Measurements from ENCODE around the gene TC2N.
A peak's percentile ranks its signal among the peaks of the same experiment; 100 is the strongest.

TC2N gene

GRCh38 chr14:91786188-91786587, 81.1 kb downstream of the TC2N start:
- no peak overlapping the region for H3K9ac ChIP-seq (ENCODE audit: low read depth, low read length)
- TF ChIP-seq, protein P1, sequence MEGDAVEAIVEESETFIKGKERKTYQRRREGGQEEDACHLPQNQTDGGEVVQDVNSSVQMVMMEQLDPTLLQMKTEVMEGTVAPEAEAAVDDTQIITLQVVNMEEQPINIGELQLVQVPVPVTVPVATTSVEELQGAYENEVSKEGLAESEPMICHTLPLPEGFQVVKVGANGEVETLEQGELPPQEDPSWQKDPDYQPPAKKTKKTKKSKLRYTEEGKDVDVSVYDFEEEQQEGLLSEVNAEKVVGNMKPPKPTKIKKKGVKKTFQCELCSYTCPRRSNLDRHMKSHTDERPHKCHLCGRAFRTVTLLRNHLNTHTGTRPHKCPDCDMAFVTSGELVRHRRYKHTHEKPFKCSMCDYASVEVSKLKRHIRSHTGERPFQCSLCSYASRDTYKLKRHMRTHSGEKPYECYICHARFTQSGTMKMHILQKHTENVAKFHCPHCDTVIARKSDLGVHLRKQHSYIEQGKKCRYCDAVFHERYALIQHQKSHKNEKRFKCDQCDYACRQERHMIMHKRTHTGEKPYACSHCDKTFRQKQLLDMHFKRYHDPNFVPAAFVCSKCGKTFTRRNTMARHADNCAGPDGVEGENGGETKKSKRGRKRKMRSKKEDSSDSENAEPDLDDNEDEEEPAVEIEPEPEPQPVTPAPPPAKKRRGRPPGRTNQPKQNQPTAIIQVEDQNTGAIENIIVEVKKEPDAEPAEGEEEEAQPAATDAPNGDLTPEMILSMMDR (IDR thresholded peaks at IDR 0.05; ENCODE audit: borderline replicate concordance, extremely low read depth, low read length, poor library complexity, severe bottlenecking): no peak
- no peak for TF ChIP-seq EZH2 (IDR thresholded peaks at IDR 0.05; ENCODE audit: borderline replicate concordance, low read depth, low read length, severe bottlenecking)
- no peak for ATAC-seq (ENCODE audit: insufficient read depth, low read depth)

DNA sequence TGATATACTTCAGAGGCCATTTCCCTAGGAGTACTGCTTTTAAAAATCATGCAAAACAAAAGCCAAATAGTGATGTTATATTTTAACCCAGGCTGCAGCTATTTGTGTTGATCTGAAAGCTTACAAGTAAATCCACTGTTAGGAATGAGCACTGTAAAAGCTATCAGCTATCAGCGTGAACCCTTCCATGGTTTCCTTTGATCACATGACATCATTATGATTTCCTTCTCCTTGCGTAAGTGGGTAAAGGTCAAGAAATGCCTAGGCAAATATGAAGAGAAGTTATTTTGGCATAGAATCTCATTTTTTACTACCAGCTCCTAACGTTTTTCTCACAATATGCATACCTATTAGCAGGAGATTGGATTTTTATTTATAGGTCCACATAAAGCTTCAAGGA, 86.9 kb downstream of the TC2N start:
- Histone ChIP-seq H2AFZ (ENCODE audit: low read depth, low read length) (peak overlapping the region; percentile 19; the same call in 1 of the 2 replicates), H3K79me2 (ENCODE audit: insufficient read depth, low read length) (no peaks in the 10 kb centered on the region), H3K4me1 (ENCODE audit: insufficient read depth, low read length) (0 out of 2 replicates have a peak, but pooled peaks cover 6% of the 10 kb centered on the region), H3K27ac (ENCODE audit: low read length) (no peak overlapping the region), H3K36me3 (ENCODE audit: insufficient read depth, low read length) (no peaks in the 10 kb centered on the region), H4K20me1 (ENCODE audit: insufficient read depth, low read length) (no peaks in the 10 kb centered on the region), H3K4me2 (ENCODE audit: insufficient read depth, low read length) (no peak overlapping the region), H3K9me3 (ENCODE audit: insufficient read depth, low read length, severe bottlenecking) (no peaks in the 10 kb centered on the region), H3K9ac (ENCODE audit: low read depth, low read length) (no peak overlapping the region), H3K27me3 (ENCODE audit: insufficient read depth, low read length, poor library complexity) (no peaks in the 10 kb centered on the region), H3K4me3 (ENCODE audit: low read depth in 1 of 2, low read length in 2 of 2) (no peak overlapping the region)
- DNase-seq: no peak
- no peak for TF ChIP-seq EZH2 (IDR thresholded peaks at IDR 0.05; ENCODE audit: borderline replicate concordance, low read depth, low read length, severe bottlenecking)
- TF ChIP-seq, protein P1 (IDR thresholded peaks at IDR 0.05; ENCODE audit: borderline replicate concordance, extremely low read depth, low read length, poor library complexity, severe bottlenecking): no peak
- ATAC-seq (ENCODE audit: insufficient read depth, low read depth): no peak

More at GRCh38 chr14:91786188-91786587, 81.1 kb downstream of the TC2N start:
- Histone ChIP-seq H3K79me2 (ENCODE audit: insufficient read depth, low read length) (no peaks in the 10 kb centered on the region), H4K20me1 (ENCODE audit: insufficient read depth, low read length) (no peaks in the 10 kb centered on the region), H3K9me3 (ENCODE audit: insufficient read depth, low read length, severe bottlenecking) (no peaks in the 10 kb centered on the region), H2AFZ (ENCODE audit: low read depth, low read length) (no peak overlapping the region), H3K4me1 (ENCODE audit: insufficient read depth, low read length) (no peaks in the 10 kb centered on the region), H3K27ac (ENCODE audit: low read length) (no peak overlapping the region), H3K36me3 (ENCODE audit: insufficient read depth, low read length) (no peaks in the 10 kb centered on the region), H3K4me3 (ENCODE audit: low read depth in 1 of 2, low read length in 2 of 2) (no peak overlapping the region), H3K4me2 (ENCODE audit: insufficient read depth, low read length) (no peak overlapping the region), H3K27me3 (ENCODE audit: insufficient read depth, low read length, poor library complexity) (no peaks in the 10 kb centered on the region)
- DNase-seq: no peak

DNA sequence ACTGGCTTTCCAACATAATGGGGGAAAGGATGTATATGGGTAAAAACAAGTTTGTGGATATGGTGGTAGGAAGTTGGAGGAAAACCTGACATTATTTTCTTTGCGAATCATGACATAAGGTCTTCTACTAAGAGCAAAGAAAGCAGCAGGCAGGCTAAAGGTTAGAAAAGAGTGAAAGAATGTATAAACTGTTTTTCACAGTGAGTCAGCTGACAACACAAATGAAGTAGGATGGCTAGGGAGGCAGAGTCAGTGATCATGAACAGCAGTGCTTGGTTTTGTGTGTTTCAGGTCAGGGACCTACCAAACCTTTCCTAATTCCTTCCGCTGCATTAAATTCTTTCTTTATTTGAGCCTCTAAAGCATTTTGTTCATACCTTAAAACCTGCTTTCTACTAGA, 89.1 kb downstream of the TC2N start:
- ATAC-seq (ENCODE audit: insufficient read depth, low read depth): no peak
- no peak for TF ChIP-seq EZH2 (IDR thresholded peaks at IDR 0.05; ENCODE audit: borderline replicate concordance, low read depth, low read length, severe bottlenecking)
- TF ChIP-seq, protein P1 (IDR thresholded peaks at IDR 0.05; ENCODE audit: borderline replicate concordance, extremely low read depth, low read length, poor library complexity, severe bottlenecking): no peak

More for the DNA sequence above, 89.1 kb downstream of the TC2N start:
- Histone ChIP-seq H3K9me3 (ENCODE audit: insufficient read depth, low read length, severe bottlenecking) (no peaks in the 10 kb centered on the region), H3K27me3 (ENCODE audit: insufficient read depth, low read length, poor library complexity) (no peaks in the 10 kb centered on the region), H3K79me2 (ENCODE audit: insufficient read depth, low read length) (no peaks in the 10 kb centered on the region), H4K20me1 (ENCODE audit: insufficient read depth, low read length) (no peaks in the 10 kb centered on the region), H3K4me3 (ENCODE audit: low read depth in 1 of 2, low read length in 2 of 2) (no peak overlapping the region), H3K9ac (ENCODE audit: low read depth, low read length) (no peak overlapping the region), H3K27ac (ENCODE audit: low read length) (no peak overlapping the region), H3K4me2 (ENCODE audit: insufficient read depth, low read length) (no peak overlapping the region), H3K4me1 (ENCODE audit: insufficient read depth, low read length) (0 out of 2 replicates have a peak, but pooled peaks cover 6% of the 10 kb centered on the region), H2AFZ (ENCODE audit: low read depth, low read length) (no peak overlapping the region), H3K36me3 (ENCODE audit: insufficient read depth, low read length) (no peaks in the 10 kb centered on the region)
- no peak for DNase-seq

All from DND-41 (cell line).